ENCODE results near the gene KLHDC1.

GRCh38 chr14:49670475-49670874 lies 22.4 kb upstream of the KLHDC1 start:
- TF ChIP-seq POLR2AphosphoS5 (IDR thresholded peaks at IDR 0.05; ENCODE audit: low read depth, low read length): no peak
- TF ChIP-seq TAF1 (IDR thresholded peaks at IDR 0.05; ENCODE audit: low read depth, low read length): no peak
- TF ChIP-seq POLR2A (IDR thresholded peaks at IDR 0.05; ENCODE audit: low read depth, low read length): no peak
- peak; percentile 47; the same call in 1 of the 2 replicates for TF ChIP-seq SPI1 (IDR thresholded peaks at IDR 0.05; ENCODE audit: low read depth, low read length)

All from GM12891 (cell line).